IPS-NIHi7 (cell line): ENCODE results near the gene IRF2.

Experiments used
- DNase-seq: peaks from one replicate; pipeline ENCODE4 v3.0.0; 2012; ENCODE audit warnings: mixed read lengths; ENCODE audit errors: extremely low spot score

The IRF2 gene

DNA sequence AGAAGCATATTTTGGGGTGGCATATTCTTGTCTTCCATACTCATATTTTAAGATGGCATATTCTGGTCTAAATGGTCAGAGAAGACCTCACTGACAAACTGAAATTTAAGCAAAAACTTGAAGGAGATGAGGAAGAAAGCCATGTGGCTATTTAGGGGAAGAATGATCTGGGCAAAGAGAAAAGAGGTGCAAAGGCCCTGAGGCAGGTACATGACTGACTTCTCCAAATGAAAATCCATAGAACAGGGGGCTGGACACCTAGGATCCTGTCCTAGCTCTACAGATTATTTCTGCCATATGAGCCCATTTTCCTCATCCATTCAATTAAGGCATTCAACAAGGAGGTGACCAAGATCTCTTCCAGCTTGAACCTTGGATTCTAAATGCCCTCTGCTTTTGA lies 105.6 kb downstream of the IRF2 start:
- DNase-seq: no peak

DNA sequence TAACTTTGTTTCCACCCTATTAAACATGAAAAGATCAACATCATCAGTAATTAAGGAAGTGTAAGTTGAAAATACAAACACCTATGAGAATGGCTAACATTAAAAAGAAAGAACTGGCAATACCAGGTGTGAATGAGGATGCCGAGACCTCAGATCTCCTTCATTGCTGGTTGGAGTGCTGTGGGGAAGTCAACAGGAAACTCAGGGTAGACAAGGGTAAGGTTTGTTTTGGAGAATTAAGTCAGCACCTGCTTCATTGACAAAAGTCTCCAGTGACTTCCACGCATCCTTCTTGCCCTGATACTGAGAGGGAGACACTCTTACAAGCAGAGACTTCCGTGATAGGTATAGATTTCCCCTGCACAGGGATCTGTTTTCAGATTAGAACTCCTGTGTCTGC lies 106.1 kb downstream of the IRF2 start:
- DNase-seq: no peak

DNA sequence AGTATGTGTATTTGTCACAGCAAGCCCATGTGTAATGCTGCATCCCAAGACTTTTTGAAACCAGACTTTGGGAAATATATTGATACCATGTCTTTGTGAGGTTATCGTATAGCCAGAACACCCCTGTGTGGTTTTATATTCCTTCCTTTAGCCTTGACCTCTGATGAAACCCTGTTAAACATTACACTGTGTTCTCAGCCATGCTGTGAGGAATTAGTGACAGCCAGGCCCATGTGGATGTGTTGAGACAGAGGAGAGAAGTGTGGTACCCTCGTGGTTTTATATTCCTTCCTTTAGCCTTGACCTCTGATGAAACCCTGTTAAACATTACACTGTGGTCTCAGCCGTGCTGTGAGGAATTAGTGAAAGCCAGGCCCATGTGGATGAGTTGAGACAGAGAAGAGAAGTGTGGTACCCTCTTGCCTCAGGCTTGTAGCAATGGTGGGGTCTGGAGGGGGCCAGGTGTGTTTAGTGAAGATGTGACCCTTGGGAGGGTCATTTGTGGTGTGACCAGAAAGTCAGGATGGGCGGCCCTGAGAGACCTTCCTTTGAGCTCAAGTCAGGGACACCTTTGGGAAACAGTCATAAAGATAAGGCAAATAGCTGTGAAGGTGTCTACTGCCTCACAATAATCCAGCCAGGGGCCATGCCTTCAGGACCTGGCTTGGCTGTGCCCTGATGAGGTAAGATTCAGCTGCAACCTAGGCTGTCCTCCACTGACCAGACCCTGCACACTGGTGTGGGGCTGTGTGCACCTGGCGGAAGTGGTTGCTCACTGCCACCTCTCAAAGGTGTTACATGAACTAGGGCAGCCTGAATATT lies 110.0 kb downstream of the IRF2 start:
- no peak for DNase-seq

GRCh38 chr4:184363258-184363657 lies 111.1 kb downstream of the IRF2 start:
- DNase-seq: no peak

DNA sequence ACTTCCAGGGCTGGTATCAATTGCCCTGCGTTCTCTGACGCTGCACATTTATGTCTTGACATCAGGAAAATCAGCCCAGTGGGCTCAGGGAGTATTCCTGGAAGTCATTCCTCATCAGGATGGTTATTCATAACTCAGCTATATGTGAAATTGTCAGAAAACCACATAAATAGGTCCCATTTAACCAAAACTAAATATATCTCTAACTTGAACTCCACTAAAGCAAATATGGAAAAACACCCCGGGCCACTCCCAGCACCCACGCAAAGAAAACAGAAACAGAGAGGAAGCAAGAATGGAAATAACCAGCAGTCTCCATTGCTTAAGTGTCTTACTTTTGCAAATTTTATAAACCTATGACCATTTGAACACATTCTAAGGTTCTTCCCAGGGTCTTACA lies 112.0 kb downstream of the IRF2 start:
- no peak for DNase-seq

DNA sequence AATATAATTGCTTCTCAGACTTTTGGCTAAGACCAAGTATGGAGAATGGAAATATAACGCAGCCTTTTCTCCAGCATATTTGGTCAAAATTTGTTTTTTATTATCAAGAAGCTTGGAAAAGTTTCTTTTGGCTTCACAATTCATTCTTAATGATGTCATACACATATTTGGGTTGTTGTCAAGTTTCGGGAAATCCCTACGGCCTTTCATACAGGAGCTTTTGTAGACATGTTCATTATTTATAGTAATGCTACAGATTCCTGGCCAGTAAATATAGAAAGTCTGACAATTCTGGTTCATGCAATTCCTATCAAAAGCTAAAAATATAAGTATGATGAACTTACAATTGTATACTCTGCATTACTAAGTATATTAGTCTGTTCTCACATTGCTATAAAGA lies 112.9 kb downstream of the IRF2 start:
- no peak for DNase-seq

GRCh38 chr4:184359888-184360287 lies 114.5 kb downstream of the IRF2 start:
- no peak for DNase-seq

DNA sequence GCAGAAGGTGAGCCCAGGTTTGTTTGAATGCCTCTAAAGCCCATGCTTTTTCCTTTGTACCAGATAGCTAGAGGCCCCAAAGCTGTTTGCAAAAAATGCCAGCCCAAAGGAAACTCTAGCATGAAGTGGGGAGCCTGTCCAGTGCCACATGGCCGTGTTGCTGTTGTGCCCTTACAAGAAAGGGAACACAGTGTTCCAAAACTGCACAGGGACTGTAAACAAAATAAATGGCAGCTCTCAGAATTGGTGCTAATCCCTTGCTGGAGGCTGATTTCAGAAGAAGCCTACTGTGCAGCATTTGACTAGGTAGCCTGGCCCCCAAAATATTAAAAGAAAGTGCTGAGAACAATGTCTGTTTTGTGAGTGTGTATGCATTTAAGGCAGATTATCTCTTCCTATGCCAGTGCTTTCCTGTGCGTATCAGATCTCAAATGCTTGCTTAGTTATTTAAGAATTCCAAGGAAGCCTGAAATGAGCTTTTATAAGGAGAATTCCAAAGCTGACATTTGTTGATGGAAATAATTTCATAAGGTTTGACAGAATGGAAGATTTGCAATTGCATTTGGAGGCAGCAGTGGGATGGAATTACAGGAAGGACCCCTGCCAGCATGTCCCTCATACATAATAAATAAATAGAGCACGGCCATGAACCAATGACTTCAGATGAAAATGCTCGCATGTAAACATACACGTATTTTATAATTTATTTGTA lies 115.7 kb downstream of the IRF2 start:
- no peak for DNase-seq

DNA sequence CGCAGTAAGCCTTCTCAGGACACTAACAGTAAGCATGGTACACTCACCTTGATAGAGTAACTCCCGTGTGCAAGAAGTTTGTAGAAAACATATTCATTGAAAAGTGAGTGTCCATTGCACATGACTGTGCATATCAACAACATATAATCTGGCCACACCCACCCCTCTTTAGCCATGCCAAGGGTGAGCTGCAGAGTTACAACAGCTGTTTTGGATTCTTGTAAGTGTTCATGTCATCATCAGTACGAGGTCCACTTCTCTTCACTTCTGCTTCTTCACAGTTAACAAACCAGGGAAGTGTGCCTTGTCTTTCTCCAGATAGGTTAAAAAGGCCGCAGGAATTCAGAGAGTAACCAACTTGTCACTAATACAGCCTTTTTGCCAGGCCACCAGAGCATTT lies 116.6 kb downstream of the IRF2 start:
- no peak for DNase-seq

- DNase-seq: no peak
These were observed 117.2 kb downstream of the IRF2 start for GRCh38 chr4:184357165-184357564.

DNA sequence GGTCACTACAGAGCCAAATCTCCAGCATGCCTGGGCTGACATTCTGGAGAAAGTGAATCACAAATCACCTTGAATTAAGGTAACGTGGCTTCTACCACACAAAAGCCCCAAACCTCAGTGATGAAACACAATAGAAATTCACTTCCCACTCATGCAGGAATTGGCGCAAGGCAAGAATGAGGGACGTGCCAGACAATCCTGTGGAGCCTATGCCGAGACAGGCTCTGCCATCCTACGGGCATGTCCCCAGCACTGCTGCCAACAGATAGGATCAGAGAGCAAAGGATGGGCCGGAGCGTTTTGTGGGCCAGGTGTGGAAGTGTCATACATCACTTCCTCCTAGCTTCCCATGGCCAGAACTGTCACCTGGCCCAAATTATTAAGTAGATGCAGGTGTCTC lies 118.0 kb downstream of the IRF2 start:
- no peak for DNase-seq

DNA sequence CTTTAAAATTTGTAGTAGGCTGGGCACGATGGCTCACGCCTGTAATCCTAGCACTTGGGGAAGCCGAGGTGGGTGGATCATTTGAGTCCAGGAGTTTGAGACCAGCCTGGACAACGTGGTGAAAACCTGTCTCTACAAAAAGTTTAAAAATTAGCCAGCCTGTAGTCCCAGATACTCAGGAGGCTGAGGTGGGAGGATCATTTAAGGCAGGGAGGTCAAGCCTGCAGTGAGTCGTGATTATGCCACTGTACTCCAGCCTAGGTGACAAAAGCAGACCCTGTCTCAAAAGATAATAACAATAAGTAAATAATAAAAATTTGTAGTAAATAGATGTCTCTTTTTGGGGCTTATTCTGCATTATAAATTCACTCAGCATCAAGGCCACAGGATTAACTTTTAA lies 118.5 kb downstream of the IRF2 start:
- DNase-seq: no peak

GRCh38 chr4:184355111-184355604 lies 119.2 kb downstream of the IRF2 start:
- no peak for DNase-seq

DNA sequence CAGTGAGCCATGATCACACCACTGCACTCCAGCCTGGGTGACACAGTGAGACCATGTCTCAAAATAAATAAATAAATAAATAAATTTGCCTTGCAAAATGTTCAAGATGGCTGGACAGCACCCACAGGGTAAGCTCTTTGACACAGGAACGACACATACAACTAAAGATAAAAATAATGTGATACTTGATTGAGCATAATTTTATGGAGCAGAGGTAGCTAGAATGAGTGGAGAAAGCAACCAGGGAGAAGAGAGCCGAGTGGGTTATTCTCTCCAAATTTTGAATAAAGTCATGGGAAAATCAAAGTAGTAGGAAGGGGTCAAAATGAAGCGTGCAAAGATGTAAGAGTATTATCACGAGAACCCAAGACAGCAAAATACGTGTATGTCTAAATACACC lies 121.5 kb downstream of the IRF2 start:
- no peak for DNase-seq

DNA sequence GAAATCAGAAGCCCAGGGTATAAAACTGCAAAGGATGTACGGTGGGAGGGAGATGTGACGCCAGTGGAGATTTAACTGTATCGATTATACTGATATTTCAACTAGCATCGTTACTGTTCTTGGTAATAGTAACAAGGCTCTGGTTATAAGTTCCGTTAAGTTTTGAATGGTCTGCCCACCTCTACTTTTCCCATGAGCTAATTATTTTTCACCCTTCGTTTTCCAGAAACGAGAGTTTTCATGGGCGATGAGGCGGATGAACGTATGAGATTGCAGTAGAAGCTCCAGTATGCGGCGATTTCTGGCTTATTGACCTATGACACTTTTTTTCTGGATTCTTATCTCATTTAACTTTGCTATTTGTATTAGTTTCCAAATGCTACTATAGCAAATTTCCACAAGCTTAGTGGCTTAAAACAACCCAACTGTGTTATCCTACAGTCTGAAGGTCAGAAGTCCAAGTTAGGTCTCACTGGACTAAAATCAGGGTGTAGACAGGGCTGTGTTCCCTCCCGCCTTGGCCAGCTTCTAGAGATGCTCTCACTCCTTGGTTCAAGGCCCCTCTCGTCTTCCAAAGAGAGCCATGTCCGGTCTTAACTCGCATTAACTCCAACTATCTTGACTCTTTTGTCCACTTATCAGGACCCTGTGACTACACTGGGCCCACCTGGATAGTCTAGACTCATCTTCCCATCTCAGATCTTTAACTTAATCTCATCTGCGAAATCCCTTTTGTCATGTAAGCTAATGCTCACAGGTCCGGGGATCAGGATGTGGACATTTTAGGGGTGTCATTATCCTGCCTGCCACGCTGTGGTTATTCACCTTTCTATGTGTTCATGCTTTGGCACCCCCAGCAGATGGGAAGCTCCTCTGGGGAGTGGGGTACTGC lies 122.5 kb downstream of the IRF2 start:
- no peak for DNase-seq

DNA sequence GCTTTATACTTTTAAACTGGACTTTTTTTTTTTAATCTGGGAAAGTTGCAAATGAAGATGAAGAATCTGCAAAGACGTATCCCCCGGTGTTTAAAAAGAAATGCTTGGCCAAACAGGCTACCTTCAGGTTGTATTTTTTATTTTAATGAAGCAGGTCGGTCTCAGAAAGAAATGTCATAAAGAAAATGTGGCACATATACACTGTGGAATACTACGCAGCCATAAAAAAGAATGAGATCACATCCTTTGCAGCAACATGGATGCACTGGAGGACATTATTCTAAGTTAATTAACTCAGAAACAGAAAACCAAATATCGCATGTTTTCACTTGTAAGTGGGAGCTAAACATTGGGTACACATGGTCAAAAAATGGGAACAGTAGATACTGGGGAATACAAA lies 123.4 kb downstream of the IRF2 start:
- no peak for DNase-seq

- DNase-seq: no peak
These were observed 124.0 kb downstream of the IRF2 start for GRCh38 chr4:184350213-184350817.

DNA sequence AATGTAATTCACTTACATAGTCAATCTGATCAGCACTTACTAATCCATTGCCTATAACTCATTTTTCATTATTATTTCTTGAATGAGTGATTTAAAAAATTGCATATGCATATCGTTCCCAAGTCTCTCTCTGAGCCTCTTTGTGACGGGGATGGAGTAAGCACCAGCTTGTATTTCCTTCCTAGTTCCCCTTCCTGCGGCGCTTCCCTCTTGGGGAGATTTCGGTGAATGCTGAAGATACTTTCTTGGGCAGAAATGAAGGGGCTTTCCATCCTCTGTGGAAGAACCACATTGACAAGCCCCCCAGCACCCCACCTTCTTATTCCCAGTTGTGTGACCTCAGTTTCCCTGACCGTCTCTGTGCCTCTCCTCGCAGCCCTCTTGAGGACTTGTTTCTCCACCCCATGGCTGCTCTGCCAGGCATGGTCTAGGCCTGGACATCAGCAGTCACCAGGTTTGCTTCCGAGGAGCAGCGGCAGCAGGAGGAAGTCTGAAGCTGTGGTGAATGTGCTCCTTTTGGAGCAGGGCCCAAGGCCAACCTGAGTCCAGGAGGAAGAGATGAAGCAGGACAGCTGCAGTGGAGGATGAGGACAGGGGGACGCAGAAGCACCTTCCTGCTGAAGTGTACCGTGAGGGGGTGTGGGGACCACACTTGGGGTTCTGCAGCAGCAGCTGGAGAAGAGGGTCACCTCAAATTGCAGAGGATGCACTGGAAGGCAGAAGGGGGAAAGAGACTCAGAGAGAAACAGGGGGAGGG lies 124.9 kb downstream of the IRF2 start:
- no peak for DNase-seq

DNA sequence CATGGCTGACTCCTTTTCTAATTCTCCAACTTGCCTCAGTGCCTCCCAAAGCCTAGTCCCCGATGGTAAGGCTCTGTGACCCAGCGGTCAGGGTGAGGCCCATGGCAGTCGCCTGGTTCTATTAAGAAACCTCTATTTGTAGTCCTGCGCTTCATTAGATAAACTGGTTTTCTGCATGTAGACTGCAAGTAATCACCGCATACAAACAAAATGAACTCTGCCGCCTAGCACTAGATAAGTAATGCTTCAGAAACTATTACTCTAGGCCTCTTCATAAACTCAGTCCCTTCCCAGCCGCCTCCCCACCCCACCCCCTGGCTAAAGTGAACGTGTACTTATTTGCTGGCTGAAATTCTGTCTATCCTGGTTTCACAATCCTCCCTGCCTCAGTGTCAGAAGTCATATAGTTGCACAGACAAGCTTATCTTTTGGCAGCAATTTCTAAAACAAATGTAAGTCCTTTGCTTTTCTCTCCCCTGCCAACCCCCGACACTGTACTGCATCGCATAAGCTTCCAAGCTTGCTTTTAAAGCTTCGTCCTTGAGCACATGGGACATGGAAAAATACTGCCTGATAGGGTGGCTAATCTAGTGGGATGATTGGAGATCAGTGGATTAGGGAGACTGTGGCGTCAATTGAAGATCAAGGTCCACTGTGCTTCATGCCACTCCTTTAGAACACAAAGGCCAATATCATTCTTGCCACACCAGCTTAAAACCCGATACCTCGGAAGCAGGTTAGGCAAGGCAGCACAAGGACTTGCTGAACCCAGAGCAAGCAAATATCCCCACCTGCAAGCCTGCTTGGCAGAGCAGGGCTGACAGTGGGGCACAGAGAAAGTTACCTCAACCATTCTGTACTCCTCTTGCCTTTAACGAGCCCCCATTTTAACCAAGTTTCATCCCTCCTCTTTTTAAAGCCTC lies 125.8 kb downstream of the IRF2 start:
- DNase-seq: no peak
